ENCODE measurements around the gene ZNF519.
"Not testable (repeated sequence)": the region's sequence is repeated elsewhere in the genome, so short reads cannot be mapped to it uniquely, and the experiment has no call there.

- TF ChIP-seq EP300, POLR2AphosphoS5, CTCF (IDR thresholded peaks at IDR 0.05): not testable (repeated sequence)
Measured at GRCh38 chr18:14143396-14143795, 11.2 kb upstream of the ZNF519 start.
